NCI-H226 (cell line): ENCODE data around the gene PREX1.

Source experiments
- DNase-seq: peaks from one replicate; pipeline ENCODE4 v3.0.0-alpha.2; 2015

Gene PREX1

GRCh38 chr20:48809673-48810072, 18.1 kb downstream of the PREX1 start:
- DNase-seq: no peak

- no peak for DNase-seq
These were observed 19.3 kb downstream of the PREX1 start for GRCh38 chr20:48808382-48809034.

GRCh38 chr20:48807586-48808381, 20.0 kb downstream of the PREX1 start:
- DNase-seq: no peak

GRCh38 chr20:48807051-48807450, 20.7 kb downstream of the PREX1 start:
- DNase-seq: no peak

- DNase-seq: no peak
These were observed 22.1 kb downstream of the PREX1 start for GRCh38 chr20:48805716-48806115.

GRCh38 chr20:48805286-48805685, 22.5 kb downstream of the PREX1 start:
- DNase-seq: no peak

GRCh38 chr20:48804300-48804980, 23.4 kb downstream of the PREX1 start:
- DNase-seq: no peak

GRCh38 chr20:48803176-48804053, 24.4 kb downstream of the PREX1 start:
- DNase-seq: no peak

- no peak for DNase-seq
These were observed 25.2 kb downstream of the PREX1 start for GRCh38 chr20:48802647-48803046.

- DNase-seq: no peak
These were observed 25.6 kb downstream of the PREX1 start for GRCh38 chr20:48802216-48802615.

GRCh38 chr20:48801197-48801596, 26.6 kb downstream of the PREX1 start:
- DNase-seq: no peak

- no peak for DNase-seq
These were observed 27.6 kb downstream of the PREX1 start for GRCh38 chr20:48800177-48800576.

GRCh38 chr20:48799328-48800105, 28.3 kb downstream of the PREX1 start:
- DNase-seq: no peak

- DNase-seq: no peak
These were observed 29.7 kb downstream of the PREX1 start for GRCh38 chr20:48797850-48798747.

- no peak for DNase-seq
These were observed 30.4 kb downstream of the PREX1 start for GRCh38 chr20:48797275-48797825.

GRCh38 chr20:48795732-48796131, 32.1 kb downstream of the PREX1 start:
- DNase-seq: no peak

- no peak for DNase-seq
These were observed 32.9 kb downstream of the PREX1 start for GRCh38 chr20:48794816-48795457.

GRCh38 chr20:48794360-48794759, 33.4 kb downstream of the PREX1 start:
- DNase-seq: no peak

GRCh38 chr20:48793776-48794175, 34.0 kb downstream of the PREX1 start:
- DNase-seq: no peak

GRCh38 chr20:48791666-48792071, 36.1 kb downstream of the PREX1 start:
- no peak for DNase-seq
